HEK293 (cell line): Measurements from ENCODE around the gene KCNJ9.

Experiments used
- CTCF ChIA-PET: fragments of 350-600 bp; formaldehyde crosslinking; extraction: SDS; loops from one replicate; lab custom pipeline; 2021; ENCODE audit warnings: antibody characterized with exemption; lab: Yijun Ruan, JAX
- POLR2A ChIA-PET: fragments of 300-600 bp; formaldehyde crosslinking; extraction: SDS; loops from one replicate; lab custom pipeline; 2020; ENCODE audit warnings: antibody characterized with exemption, inconsistent platforms; lab: Yijun Ruan, JAX
- H3K27ac ChIP-seq: fragments of 200-500 bp; sonication (Bioruptor generic); 2 replicates; pipeline ENCODE4 v1.5.1; 2014; ENCODE audit warnings: low read depth, low read length, control low read depth, inconsistent platforms; ENCODE audit errors: extremely low read depth
- H3K36me3 ChIP-seq, 2 experiments: fragments of 200-500 bp in 1 of 2; sonication (Bioruptor generic) in 1 of 2; 1 replicate in 1 of 2; 2 replicates in 1 of 2; pipeline ENCODE4 v1.5.1; 2014 to 2017; ENCODE audit warnings: inconsistent platforms in 2 of 2, low read length in 2 of 2; ENCODE audit not compliant: control insufficient read depth in 2 of 2, insufficient read depth in 1 of 2
- H3K4me1 ChIP-seq: fragments of 200-500 bp; sonication (Bioruptor generic); 2 replicates; pipeline ENCODE4 v1.5.1; 2014; ENCODE audit warnings: mild to moderate bottlenecking, low read length, inconsistent platforms; ENCODE audit not compliant: control insufficient read depth, insufficient read depth
- H3K4me3 ChIP-seq: 2 replicates; pipeline ENCODE4 v1.5.1; 2011; ENCODE audit warnings: low read depth, mild to moderate bottlenecking, control low read depth, low read length, moderate library complexity
- H3K9me3 ChIP-seq: fragments of 200-500 bp; sonication (Bioruptor generic); 2 replicates; pipeline ENCODE4 v1.5.1; 2014; ENCODE audit warnings: low read depth, low read length, inconsistent platforms; ENCODE audit not compliant: control insufficient read depth, insufficient read depth
- GFI1B ChIP-seq: fragments of 450-650 bp; formaldehyde crosslinking; IDR thresholded peaks from 2 replicates; pipeline ENCODE4 v1.5.1; 2016; ENCODE audit warnings: missing biosample characterization, missing genetic modification characterization
- ZBTB8A ChIP-seq: fragments of 450-650 bp; formaldehyde crosslinking; IDR thresholded peaks from 2 replicates; pipeline ENCODE4 v1.5.1; 2016; ENCODE audit warnings: missing biosample characterization, missing genetic modification characterization
- ZFHX2 ChIP-seq: fragments of 450-650 bp; formaldehyde crosslinking; conservative IDR thresholded peaks from 2 replicates; pipeline ENCODE4 v1.5.1; 2016; ENCODE audit warnings: missing biosample characterization, missing genetic modification characterization
- ZNF174 ChIP-seq: fragments of 450-650 bp; formaldehyde crosslinking; IDR thresholded peaks from 2 replicates; pipeline ENCODE4 v1.5.0; 2017; ENCODE audit warnings: missing biosample characterization, mild to moderate bottlenecking, missing genetic modification characterization
- ZNF202 ChIP-seq: fragments of 450-650 bp; formaldehyde crosslinking; IDR thresholded peaks from 2 replicates; pipeline ENCODE4 v1.5.1; 2016; ENCODE audit warnings: missing biosample characterization, missing genetic modification characterization, borderline replicate concordance
- ZNF292 ChIP-seq: fragments of 450-650 bp; formaldehyde crosslinking; IDR thresholded peaks from 2 replicates; pipeline ENCODE4 v1.5.1; 2016; ENCODE audit warnings: low read depth, missing biosample characterization, missing genetic modification characterization, borderline replicate concordance
- ZNF341 ChIP-seq: fragments of 450-650 bp; formaldehyde crosslinking; IDR thresholded peaks from 2 replicates; pipeline ENCODE4; 2016; ENCODE audit warnings: low read depth, missing biosample characterization, missing genetic modification characterization
- ZNF404 ChIP-seq: fragments of 450-650 bp; formaldehyde crosslinking; IDR thresholded peaks from 2 replicates; pipeline ENCODE4 v1.5.1; 2017; ENCODE audit warnings: missing biosample characterization, missing genetic modification characterization
- ZNF426 ChIP-seq: fragments of 450-650 bp; formaldehyde crosslinking; IDR thresholded peaks from 2 replicates; pipeline ENCODE4 v1.5.1; 2017; ENCODE audit warnings: missing biosample characterization, missing genetic modification characterization, mild to moderate bottlenecking, inconsistent platforms, moderate library complexity
- ZNF529 ChIP-seq: fragments of 450-650 bp; formaldehyde crosslinking; IDR thresholded peaks from 2 replicates; pipeline ENCODE4 v1.5.1; 2017; ENCODE audit warnings: missing genetic modification characterization, missing biosample characterization; ENCODE audit not compliant: insufficient replicate concordance
- ZNF530 ChIP-seq: fragments of 450-650 bp; formaldehyde crosslinking; IDR thresholded peaks from 2 replicates; pipeline ENCODE4 v1.5.1; 2016; ENCODE audit warnings: low read depth, missing biosample characterization, missing genetic modification characterization
- ZNF558 ChIP-seq: fragments of 450-650 bp; formaldehyde crosslinking; IDR thresholded peaks from 2 replicates; pipeline ENCODE4 v1.5.1; 2016; ENCODE audit warnings: missing biosample characterization, missing genetic modification characterization
- ZNF623 ChIP-seq: fragments of 450-650 bp; formaldehyde crosslinking; IDR thresholded peaks from 2 replicates; pipeline ENCODE4 v1.5.1; 2016; ENCODE audit warnings: missing biosample characterization, missing genetic modification characterization
- ZNF654 ChIP-seq: fragments of 450-650 bp; formaldehyde crosslinking; IDR thresholded peaks from 2 replicates; pipeline ENCODE4 v1.5.1; 2016; ENCODE audit warnings: low read depth, missing biosample characterization, missing genetic modification characterization
- ZNF791 ChIP-seq: fragments of 450-650 bp; formaldehyde crosslinking; IDR thresholded peaks from 2 replicates; pipeline ENCODE4 v1.5.1; 2016; ENCODE audit warnings: missing biosample characterization, missing genetic modification characterization
- TF ChIP-seq, protein P1 (sequence below): fragments of 450-650 bp; formaldehyde crosslinking; conservative IDR thresholded peaks from 2 replicates; pipeline ENCODE4 v1.5.1; 2016; ENCODE audit warnings: low read depth, missing biosample characterization, missing genetic modification characterization
- TF ChIP-seq, protein P2 (sequence below): fragments of 450-650 bp; formaldehyde crosslinking; conservative IDR thresholded peaks from 2 replicates; pipeline ENCODE4 v1.5.1; 2016; ENCODE audit warnings: low read depth, missing biosample characterization, missing genetic modification characterization

The KCNJ9 gene

GRCh38 chr1:160111462-160111861 is 30.1 kb downstream of the KCNJ9 start (continued):
- TF ChIP-seq, protein P1, sequence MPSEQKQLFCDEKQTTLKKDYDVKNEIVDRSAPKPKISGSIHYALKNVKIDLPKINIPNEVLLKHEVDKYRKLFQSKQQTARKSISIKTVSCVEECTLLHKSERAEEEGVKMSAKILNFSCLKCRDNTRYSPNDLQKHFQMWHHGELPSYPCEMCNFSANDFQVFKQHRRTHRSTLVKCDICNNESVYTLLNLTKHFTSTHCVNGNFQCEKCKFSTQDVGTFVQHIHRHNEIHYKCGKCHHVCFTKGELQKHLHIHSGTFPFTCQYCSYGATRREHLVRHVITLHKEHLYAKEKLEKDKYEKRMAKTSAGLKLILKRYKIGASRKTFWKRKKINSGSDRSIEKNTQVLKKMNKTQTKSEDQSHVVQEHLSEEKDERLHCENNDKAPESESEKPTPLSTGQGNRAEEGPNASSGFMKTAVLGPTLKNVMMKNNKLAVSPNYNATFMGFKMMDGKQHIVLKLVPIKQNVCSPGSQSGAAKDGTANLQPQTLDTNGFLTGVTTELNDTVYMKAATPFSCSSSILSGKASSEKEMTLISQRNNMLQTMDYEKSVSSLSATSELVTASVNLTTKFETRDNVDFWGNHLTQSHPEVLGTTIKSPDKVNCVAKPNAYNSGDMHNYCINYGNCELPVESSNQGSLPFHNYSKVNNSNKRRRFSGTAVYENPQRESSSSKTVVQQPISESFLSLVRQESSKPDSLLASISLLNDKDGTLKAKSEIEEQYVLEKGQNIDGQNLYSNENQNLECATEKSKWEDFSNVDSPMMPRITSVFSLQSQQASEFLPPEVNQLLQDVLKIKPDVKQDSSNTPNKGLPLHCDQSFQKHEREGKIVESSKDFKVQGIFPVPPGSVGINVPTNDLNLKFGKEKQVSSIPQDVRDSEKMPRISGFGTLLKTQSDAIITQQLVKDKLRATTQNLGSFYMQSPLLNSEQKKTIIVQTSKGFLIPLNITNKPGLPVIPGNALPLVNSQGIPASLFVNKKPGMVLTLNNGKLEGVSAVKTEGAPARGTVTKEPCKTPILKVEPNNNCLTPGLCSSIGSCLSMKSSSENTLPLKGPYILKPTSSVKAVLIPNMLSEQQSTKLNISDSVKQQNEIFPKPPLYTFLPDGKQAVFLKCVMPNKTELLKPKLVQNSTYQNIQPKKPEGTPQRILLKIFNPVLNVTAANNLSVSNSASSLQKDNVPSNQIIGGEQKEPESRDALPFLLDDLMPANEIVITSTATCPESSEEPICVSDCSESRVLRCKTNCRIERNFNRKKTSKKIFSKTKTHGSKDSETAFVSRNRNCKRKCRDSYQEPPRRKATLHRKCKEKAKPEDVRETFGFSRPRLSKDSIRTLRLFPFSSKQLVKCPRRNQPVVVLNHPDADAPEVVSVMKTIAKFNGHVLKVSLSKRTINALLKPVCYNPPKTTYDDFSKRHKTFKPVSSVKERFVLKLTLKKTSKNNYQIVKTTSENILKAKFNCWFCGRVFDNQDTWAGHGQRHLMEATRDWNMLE (tag by site-specific recombination), result peak; percentile 93
- TF ChIP-seq, protein P2, sequence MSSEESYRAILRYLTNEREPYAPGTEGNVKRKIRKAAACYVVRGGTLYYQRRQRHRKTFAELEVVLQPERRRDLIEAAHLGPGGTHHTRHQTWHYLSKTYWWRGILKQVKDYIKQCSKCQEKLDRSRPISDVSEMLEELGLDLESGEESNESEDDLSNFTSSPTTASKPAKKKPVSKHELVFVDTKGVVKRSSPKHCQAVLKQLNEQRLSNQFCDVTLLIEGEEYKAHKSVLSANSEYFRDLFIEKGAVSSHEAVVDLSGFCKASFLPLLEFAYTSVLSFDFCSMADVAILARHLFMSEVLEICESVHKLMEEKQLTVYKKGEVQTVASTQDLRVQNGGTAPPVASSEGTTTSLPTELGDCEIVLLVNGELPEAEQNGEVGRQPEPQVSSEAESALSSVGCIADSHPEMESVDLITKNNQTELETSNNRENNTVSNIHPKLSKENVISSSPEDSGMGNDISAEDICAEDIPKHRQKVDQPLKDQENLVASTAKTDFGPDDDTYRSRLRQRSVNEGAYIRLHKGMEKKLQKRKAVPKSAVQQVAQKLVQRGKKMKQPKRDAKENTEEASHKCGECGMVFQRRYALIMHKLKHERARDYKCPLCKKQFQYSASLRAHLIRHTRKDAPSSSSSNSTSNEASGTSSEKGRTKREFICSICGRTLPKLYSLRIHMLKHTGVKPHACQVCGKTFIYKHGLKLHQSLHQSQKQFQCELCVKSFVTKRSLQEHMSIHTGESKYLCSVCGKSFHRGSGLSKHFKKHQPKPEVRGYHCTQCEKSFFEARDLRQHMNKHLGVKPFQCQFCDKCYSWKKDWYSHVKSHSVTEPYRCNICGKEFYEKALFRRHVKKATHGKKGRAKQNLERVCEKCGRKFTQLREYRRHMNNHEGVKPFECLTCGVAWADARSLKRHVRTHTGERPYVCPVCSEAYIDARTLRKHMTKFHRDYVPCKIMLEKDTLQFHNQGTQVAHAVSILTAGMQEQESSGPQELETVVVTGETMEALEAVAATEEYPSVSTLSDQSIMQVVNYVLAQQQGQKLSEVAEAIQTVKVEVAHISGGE, result peak; percentile 80
- TF ChIP-seq GFI1B (tag by site-specific recombination) (peak; percentile 30; the same call in 1 of the 2 replicates), ZNF530 (0 out of 2 replicates have a peak, but pooled peaks have one; percentile 57), ZNF791 (tag by site-specific recombination) (peak; percentile 66; the same call in 1 of the 2 replicates), ZNF426 (tag by site-specific recombination) (peak; percentile 93), ZNF529 (tag by site-specific recombination) (peak; percentile 40), ZNF341 (tag by site-specific recombination) (0 out of 2 replicates have a peak, but pooled peaks have one; percentile 24), ZBTB8A (tag by site-specific recombination) (peak; percentile 69), ZNF558 (tag by site-specific recombination) (peak; percentile 77; the same call in 1 of the 2 replicates), ZNF654 (tag by site-specific recombination) (peak; percentile 26), ZNF202 (tag by site-specific recombination) (peak; percentile 63; the same call in 1 of the 2 replicates), ZNF404 (tag by site-specific recombination) (peak; percentile 71; the same call in 1 of the 2 replicates), ZNF623 (tag by site-specific recombination) (peak; percentile 72), ZNF292 (0 out of 2 replicates have a peak, but pooled peaks have one; percentile 38)

DNA sequence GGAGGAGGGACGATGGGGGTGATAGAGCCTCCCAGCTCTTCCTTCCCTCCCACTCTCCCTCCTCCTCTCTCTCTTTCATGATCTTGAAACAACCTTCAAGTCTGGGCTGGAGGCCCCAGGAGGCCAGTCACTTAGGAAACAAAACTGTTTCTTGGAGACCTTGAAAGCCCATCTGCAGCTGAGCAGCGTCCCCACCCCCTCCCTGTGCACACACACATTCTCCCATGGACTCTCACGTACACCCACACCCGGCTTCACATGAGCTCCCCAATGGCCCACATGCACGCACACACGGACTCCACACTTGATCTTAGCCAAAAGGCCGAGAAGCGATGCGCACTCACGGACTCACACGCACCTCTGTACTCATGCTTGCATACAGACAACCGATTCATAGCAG is 31.0 kb downstream of the KCNJ9 start:
- no peaks in the 10 kb centered on the region for H3K9me3 ChIP-seq
- TF ChIP-seq ZNF174 (tag by site-specific recombination) (no peak), ZFHX2 (tag by site-specific recombination) (peak; percentile 34; the same call in 1 of the 2 replicates)
- H3K4me1 ChIP-seq, result no peaks in the 10 kb centered on the region
- no peak overlapping the region for H3K27ac ChIP-seq
- ChIA-PET POLR2A (no interaction called here), CTCF (interaction anchor here (0.5 to 1.2 kb wide), 4 partner anchors 10 to 176 kb away, joined by 3 to 9 read pairs (median 3); no protein-coding TSS in a partner anchor)
- H3K36me3 ChIP-seq, result no peaks in the 10 kb centered on the region
- H3K4me3 ChIP-seq, result no peak overlapping the region
